HG03103 (cell line): ENCODE data around the gene HSFX2.
A peak's percentile ranks its signal among the peaks of the same experiment; 100 is the strongest.
"Not testable (repeated sequence)": the region's sequence is repeated elsewhere in the genome, so short reads cannot be mapped to it uniquely, and the experiment has no call there.

Experiments
- ATAC-seq: cut with Tn5 transposase; IDR thresholded peaks from one replicate; pipeline ENCODE4 v1.9.1; 2021; ENCODE audit warnings: low read depth; ENCODE audit not compliant: unreplicated experiment

The HSFX2 gene

GRCh38 chrX:149595943-149596342, 829 bp upstream of the HSFX2 start:
- not testable (repeated sequence) for ATAC-seq

- not testable (repeated sequence) for ATAC-seq
Measured at GRCh38 chrX:149590993-149591392, 4.1 kb downstream of the HSFX2 start.

- ATAC-seq: not testable (repeated sequence)
Measured at GRCh38 chrX:149587359-149587758, 7.8 kb downstream of the HSFX2 start, which contains the start of gene MAGEA9B. Gene MAGEA9B, minus strand, starts transcription at chrX:149587459. Its CDS starts 4,280 bp downstream, at chrX:149583179.

DNA sequence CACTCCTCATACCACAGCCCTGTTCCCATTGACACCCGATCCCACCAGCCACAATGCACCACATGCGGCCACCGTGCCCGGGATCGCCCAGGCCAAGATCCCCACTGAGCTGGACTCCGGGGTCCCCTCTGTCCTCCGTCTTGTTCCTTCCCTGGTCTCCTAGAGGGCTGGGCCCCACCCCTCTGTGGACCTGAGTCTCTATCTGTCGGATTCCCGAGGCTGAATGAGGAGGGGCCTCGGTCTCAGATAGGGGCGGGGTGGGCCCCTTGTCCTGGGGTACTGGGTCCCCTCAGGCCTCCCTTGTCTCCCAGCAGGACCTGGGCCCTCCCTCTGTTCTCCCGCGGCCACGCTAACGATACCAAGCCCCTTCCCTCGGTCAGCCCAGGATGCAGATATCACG, 9.5 kb downstream of the HSFX2 start:
- not testable (repeated sequence) for ATAC-seq

DNA sequence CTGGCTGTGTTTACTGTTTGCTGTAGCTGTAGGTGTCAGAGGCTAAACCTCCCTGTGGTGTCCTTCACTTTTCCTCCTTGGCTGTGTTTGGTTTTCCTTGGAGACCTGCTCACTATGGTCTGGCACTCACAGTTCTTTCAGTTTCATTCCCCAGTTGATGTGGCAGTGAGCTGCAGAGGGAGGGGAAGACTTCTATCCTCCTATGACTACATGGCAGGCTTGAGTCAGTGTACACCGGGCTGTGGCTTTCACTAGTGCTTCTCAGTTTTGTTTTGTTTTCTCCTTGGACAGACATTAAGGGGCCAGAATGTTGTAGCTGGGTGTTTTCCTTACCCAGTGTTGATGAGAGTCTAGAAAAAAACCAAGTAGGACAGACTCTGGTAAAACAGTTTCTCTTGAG, 21.7 kb downstream of the HSFX2 start:
- ATAC-seq: peak; percentile 99

DNA sequence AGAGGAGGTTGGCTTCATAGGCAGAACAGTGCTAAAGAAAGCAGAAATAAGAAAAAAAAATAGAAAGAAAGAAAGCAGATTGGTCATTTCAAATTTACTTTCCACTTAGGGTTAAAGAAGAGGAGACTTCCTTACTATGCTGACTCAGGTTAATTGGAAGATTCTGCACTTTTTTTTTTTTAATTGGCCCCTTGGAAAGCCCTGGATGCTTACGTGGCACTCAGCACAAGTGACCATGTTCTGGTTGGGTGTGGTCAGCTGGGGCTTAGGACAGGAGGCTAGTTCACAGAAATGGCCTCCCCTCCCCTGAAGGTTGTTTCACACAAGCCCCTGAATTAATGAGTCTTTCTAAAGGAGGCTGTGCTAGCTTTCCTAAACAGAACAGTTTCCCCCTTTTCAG, 22.4 kb downstream of the HSFX2 start:
- ATAC-seq: no peak

GRCh38 chrX:149571770-149572169, 23.3 kb downstream of the HSFX2 start:
- ATAC-seq: no peak

GRCh38 chrX:149570668-149571067, 24.4 kb downstream of the HSFX2 start:
- ATAC-seq: no peak

GRCh38 chrX:149569770-149570169, 25.3 kb downstream of the HSFX2 start:
- ATAC-seq: no peak

GRCh38 chrX:149568701-149569296, 26.3 kb downstream of the HSFX2 start:
- ATAC-seq: no peak

DNA sequence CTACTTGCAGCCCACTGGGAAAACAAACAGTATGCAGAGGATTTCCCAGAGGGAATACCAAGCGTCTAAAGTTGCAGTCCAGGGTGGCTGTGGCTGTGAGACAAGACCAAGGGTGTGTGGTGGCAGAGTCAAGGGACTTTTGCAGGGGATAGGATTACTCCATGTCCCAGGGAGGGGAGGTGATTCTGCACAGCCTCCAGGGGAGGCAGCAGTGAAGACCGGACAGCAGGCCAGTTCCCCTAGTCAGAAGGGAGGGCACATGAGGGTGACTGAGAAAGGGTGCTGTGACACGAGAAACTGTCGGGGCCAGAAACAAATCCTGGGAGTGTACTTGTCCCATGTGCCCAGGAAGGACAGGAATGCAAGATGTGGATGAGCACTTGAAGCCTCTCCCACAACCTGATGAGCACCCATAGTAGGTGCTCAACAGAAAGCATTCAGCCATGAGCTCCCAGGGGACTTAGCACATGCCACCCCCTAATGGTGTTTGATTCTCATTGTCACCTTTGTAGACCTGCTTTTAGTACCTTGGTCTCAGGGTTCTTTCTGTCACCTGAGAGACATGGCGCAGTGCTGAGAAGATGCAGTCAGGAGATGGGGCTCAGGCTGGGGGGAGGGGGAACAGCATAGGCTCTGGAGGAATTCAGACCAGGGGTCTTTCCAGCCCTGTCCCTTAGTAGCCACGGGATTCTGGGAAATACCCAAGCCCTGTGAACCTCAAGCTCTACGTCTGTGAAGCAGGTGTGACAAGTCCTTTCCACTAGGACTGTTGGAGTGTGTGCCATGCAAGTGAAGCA, 27.3 kb downstream of the HSFX2 start:
- no peak for ATAC-seq

DNA sequence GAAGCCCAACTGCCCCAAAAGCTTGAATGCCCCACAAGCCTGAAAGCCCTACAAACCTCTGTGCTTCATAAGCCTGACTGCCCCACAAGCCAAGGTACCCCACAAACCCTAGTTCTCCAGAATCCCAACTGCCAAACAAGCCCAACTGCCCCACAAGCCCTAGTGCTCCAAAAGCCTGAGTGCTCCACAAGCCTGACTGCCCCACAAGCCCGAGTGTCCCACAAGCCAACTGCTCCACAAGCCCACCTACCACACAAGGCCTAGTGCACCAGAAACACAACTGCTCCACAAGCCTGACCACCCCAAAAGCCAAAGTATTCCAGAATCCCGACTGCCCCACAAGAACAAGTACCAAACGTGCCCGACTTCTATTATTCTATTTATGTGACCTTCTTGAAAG, 31.8 kb downstream of the HSFX2 start:
- no peak for ATAC-seq

DNA sequence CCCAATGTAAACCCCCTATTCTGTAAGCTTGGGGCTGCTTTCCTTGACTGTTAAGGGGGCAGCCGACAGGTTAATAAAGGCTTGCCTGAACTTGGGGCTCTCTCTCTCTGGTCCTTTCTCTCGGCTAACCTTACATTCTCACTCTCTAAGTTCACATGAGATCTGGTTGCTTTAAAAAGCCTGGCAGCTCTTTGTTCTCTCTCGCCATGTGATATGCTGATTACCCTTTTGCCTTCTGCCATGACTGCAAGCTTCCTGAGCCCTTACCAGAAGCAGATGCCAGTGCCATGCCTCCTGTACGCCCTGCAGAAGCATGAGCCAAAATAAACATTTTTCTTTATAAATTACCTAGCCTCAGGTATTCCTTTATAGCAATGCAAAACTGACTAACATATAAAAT, 39.9 kb downstream of the HSFX2 start:
- ATAC-seq: not testable (repeated sequence)

- not testable (repeated sequence) for ATAC-seq
Measured at GRCh38 chrX:149551939-149552248, 43.2 kb downstream of the HSFX2 start.

- ATAC-seq: not testable (repeated sequence)
Measured at GRCh38 chrX:149551245-149551938, 43.7 kb downstream of the HSFX2 start.

DNA sequence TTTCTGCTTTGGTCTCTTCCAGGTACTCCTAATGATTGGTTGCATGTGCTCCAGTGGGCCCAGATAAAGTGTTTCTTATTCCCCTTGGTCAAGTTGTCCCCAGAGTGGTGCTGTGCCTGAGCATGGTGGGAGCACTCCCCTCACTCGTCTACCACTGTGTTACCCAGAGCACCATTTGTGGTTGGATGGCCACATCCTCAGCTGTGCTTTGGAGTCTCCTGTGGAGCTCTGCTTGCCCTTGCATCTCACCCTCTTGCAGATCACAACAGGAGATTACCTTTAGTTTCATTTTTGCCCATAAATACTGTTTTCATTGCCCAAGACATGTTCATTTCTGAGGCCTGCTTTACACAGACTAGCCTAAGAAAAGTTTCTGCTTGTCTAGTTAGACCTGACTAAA, 44.7 kb downstream of the HSFX2 start:
- ATAC-seq: not testable (repeated sequence)

GRCh38 chrX:149549701-149550100, 45.4 kb downstream of the HSFX2 start, which contains the start of gene HSFX3:
Gene HSFX3, minus strand, starts transcription at chrX:149549924. Its CDS starts 72 bp downstream, at chrX:149549852.
- ATAC-seq: not testable (repeated sequence)

DNA sequence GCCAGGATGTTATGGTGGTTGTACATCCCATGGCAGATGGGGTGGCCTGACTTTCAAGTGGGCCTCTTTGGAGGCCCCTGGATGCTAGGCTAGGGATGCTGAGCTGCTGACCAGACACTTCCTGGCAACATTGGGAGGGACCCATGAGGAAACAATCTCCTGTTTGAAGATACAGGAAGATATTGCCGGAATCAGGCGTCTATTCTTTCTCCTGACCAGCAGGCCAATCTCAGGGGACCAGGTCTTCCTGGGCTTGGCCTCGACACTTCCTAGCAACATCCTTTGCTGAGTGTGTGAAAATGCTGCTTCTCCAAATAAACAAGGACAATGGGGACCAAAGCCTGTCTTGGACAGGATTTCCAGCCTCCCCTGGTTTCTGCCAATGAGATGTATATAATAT, 47.3 kb downstream of the HSFX2 start:
- not testable (repeated sequence) for ATAC-seq

- ATAC-seq: not testable (repeated sequence)
Measured at GRCh38 chrX:149546962-149547361, 48.2 kb downstream of the HSFX2 start.

- not testable (repeated sequence) for ATAC-seq
Measured at GRCh38 chrX:149545545-149546543, 49.3 kb downstream of the HSFX2 start.
